Measurements from ENCODE around the gene PRKCD.

Gene PRKCD

GRCh38 chr3:53211706-53212702, 51.0 kb downstream of the PRKCD start:
- TF ChIP-seq CTCF (IDR thresholded peaks at IDR 0.05; ENCODE audit: insufficient read depth, low read depth, low read length, missing control alignments), result no peak

GRCh38 chr3:53213276-53213675, 52.3 kb downstream of the PRKCD start:
- TF ChIP-seq CTCF (IDR thresholded peaks at IDR 0.05; ENCODE audit: insufficient read depth, low read depth, low read length, missing control alignments), result no peak
- H3K4me3 ChIP-seq (ENCODE audit: low read depth, low read length), result no peak overlapping the region
- DNase-seq (ENCODE audit: low read depth), result no peak

More at GRCh38 chr3:53211706-53212702, 51.0 kb downstream of the PRKCD start:
- no peak for DNase-seq (ENCODE audit: low read depth)
- H3K4me3 ChIP-seq (ENCODE audit: low read depth, low read length), result no peak overlapping the region

GRCh38 chr3:53215816-53216215, 54.8 kb downstream of the PRKCD start:
- H3K4me3 ChIP-seq (ENCODE audit: low read depth, low read length), result no peak overlapping the region
- no peak for TF ChIP-seq CTCF (IDR thresholded peaks at IDR 0.05; ENCODE audit: insufficient read depth, low read depth, low read length, missing control alignments)
- DNase-seq (ENCODE audit: low read depth), result no peak

- DNase-seq (ENCODE audit: low read depth), result no peak
- H3K4me3 ChIP-seq (ENCODE audit: low read depth, low read length), result no peak overlapping the region
- no peak for TF ChIP-seq CTCF (IDR thresholded peaks at IDR 0.05; ENCODE audit: insufficient read depth, low read depth, low read length, missing control alignments)
Observed at GRCh38 chr3:53216723-53217122, 55.7 kb downstream of the PRKCD start.

GRCh38 chr3:53217175-53217574, 56.2 kb downstream of the PRKCD start:
- no peak overlapping the region for H3K4me3 ChIP-seq (ENCODE audit: low read depth, low read length)
- DNase-seq (ENCODE audit: low read depth), result no peak
- no peak for TF ChIP-seq CTCF (IDR thresholded peaks at IDR 0.05; ENCODE audit: insufficient read depth, low read depth, low read length, missing control alignments)

- no peak overlapping the region for H3K4me3 ChIP-seq (ENCODE audit: low read depth, low read length)
- no peak for TF ChIP-seq CTCF (IDR thresholded peaks at IDR 0.05; ENCODE audit: insufficient read depth, low read depth, low read length, missing control alignments)
- no peak for DNase-seq (ENCODE audit: low read depth)
Observed at GRCh38 chr3:53218131-53218530, 57.1 kb downstream of the PRKCD start.

Data from GM12865 (cell line).